Left colon (tissue), 2 donors: ENCODE data around the gene CCDC191. TPM values are rescaled to one million over a fixed set of nuclear protein-coding genes. Genes with fewer than 3 reads are reported as not detected.

Experiments
- ATAC-seq: fragments of 200-7000 bp; cut with Tn5 transposase; one replicate; pipeline ENCODE4 v1.9.1; 2020; ENCODE audit warnings: mild to moderate bottlenecking, moderate library complexity
- DNase-seq, 2 donors: peaks; one replicate each; pipeline ENCODE4 v3.0.0-alpha.2; 2020
- intact Hi-C, 2 donors: fragments of 100-400 bp; cut with DNase I in 1 of 2; cut with micrococcal nuclease in 1 of 2; formaldehyde crosslinking; loops; one replicate each; pipeline versions ENCODE4 v1.11.2 to v1.14.0; 2022; cut with DNase I, micrococcal nuclease
- total RNA-seq, 2 donors: library from RNA; stranded (reverse); fragmentation: NEBNext Ultra II Directional; extraction: Animal tissue kit (Norgen Biotek cat#: 25700); gene quantifications; one replicate each; pipeline ENCODE4 v1.2.1, GENCODE V29; 2021
- donor health status: DM: no; HTN: no; CAD: no.
- donor health status: DM: yes; HTN: yes; CAD: no.

Gene CCDC191
- total RNA-seq, 2 donors from 2014 or later: 3.4 to 4.0 TPM

- no peak for ATAC-seq
- intact Hi-C loops: no loop called here
- DNase-seq: no peak
These were observed 72.8 kb downstream of the CCDC191 start for GRCh38 chr3:113983544-113983943.

GRCh38 chr3:113981803-113982202 is 74.5 kb downstream of the CCDC191 start:
- ATAC-seq (no peak), DNase-seq (no peak)
- intact Hi-C loops: no loop called here

- intact Hi-C loops: no loop called here
- DNase-seq: no peak
- no peak for ATAC-seq
These were observed 76.4 kb downstream of the CCDC191 start for GRCh38 chr3:113979916-113980315.

GRCh38 chr3:113977822-113978221 is 78.5 kb downstream of the CCDC191 start:
- DNase-seq (no peak), ATAC-seq (no peak)
- intact Hi-C loops: no loop called here

GRCh38 chr3:113968986-113969385 is 87.3 kb downstream of the CCDC191 start:
- intact Hi-C loops: no loop called here
- no peak for ATAC-seq
- DNase-seq: no peak

GRCh38 chr3:113966172-113966571 is 90.2 kb downstream of the CCDC191 start:
- intact Hi-C loops: no loop called here

GRCh38 chr3:113963879-113964278 is 92.4 kb downstream of the CCDC191 start:
- DNase-seq (no peak), ATAC-seq (no peak)
- intact Hi-C loops: no loop called here

More at GRCh38 chr3:113966172-113966571, 90.2 kb downstream of the CCDC191 start:
- no peak for ATAC-seq
- no peak for DNase-seq

GRCh38 chr3:113954091-113954685 is 102.1 kb downstream of the CCDC191 start:
- DNase-seq (no peak), ATAC-seq (no peak)
- intact Hi-C loops: no loop called here

- ATAC-seq: no peak
- intact Hi-C loops: no loop called here
- DNase-seq: no peak
These were observed 102.6 kb downstream of the CCDC191 start for GRCh38 chr3:113953677-113954076.

GRCh38 chr3:113952921-113953320 is 103.4 kb downstream of the CCDC191 start:
- ATAC-seq (no peak), DNase-seq (no peak)
- intact Hi-C loops: no loop called here

GRCh38 chr3:113948015-113948917 is 108.1 kb downstream of the CCDC191 start:
- ATAC-seq (peak; percentile 68), DNase-seq (peak; percentile 66 to 69)
- intact Hi-C loops: no loop called here

- ATAC-seq: peak; percentile 88
These were observed 108.8 kb downstream of the CCDC191 start, which contains the start of gene ZDHHC23 for GRCh38 chr3:113947372-113948014. ZDHHC23 (plus strand) TSS chr3:113948013; CDS start chr3:113948803, 790 bp downstream.

GRCh38 chr3:113946831-113947230 is 109.5 kb downstream of the CCDC191 start:
- ATAC-seq (no peak), DNase-seq (no peak)
- intact Hi-C loops: no loop called here

More at GRCh38 chr3:113947372-113948014, 108.8 kb downstream of the CCDC191 start, which contains the start of gene ZDHHC23:
- peak; percentile 87 to 88 for DNase-seq
- intact Hi-C loops: no loop called here

GRCh38 chr3:113927556-113927955 is 128.8 kb downstream of the CCDC191 start:
- ATAC-seq (no peak), DNase-seq (no peak)
- intact Hi-C loops: no loop called here

GRCh38 chr3:113914646-113915045 is 141.7 kb downstream of the CCDC191 start:
- intact Hi-C loops: no loop called here
- ATAC-seq (no peak), DNase-seq (no peak)

Other genes starting within 250 kb of the CCDC191 start
- gene GRAMD1C, start 217.7 kb downstream of the CCDC191 start, total RNA-seq: 10 to 100 TPM in 1 of 2 donors, 1 to 10 TPM in 1; 8.2 to 16.1 TPM
- gene ZDHHC23, start 108.5 kb downstream of the CCDC191 start, total RNA-seq: 10 to 100 TPM; 47.7 to 48.3 TPM
- 10 to 100 TPM; 19.5 to 22.2 TPM for gene QTRT2, start 211 bp upstream of the CCDC191 start, total RNA-seq
- gene DRD3, start 122.5 kb upstream of the CCDC191 start, total RNA-seq: not detected
- gene ZNF80, start 181.1 kb upstream of the CCDC191 start, total RNA-seq: not detected
- 1 to 10 TPM in 1 of 2 donors, under 1 TPM in 1; 0.73 to 1.2 TPM for gene TIGIT, start 237.5 kb upstream of the CCDC191 start, total RNA-seq